Measurements from ENCODE around the gene ARHGAP21.
A peak's percentile ranks its signal among the peaks of the same experiment; 100 is the strongest.

The ARHGAP21 gene

GRCh38 chr10:24751716-24752115 is 28.0 kb upstream of the ARHGAP21 start:
- no peak overlapping the region for H3K9ac ChIP-seq (ENCODE audit: insufficient read length)
- no peak for DNase-seq (ENCODE audit: low read depth, low spot score)
- TF ChIP-seq FOXP2 (optimal IDR thresholded peaks at IDR 0.05; ENCODE audit: control extremely low read depth, extremely low read length, insufficient read depth) (no peak), POLR2AphosphoS5 (IDR thresholded peaks at IDR 0.05; ENCODE audit: borderline replicate concordance, low read depth, low read length) (no peak)
- H3K9me3 ChIP-seq (ENCODE audit: low read depth, low read length), result no peaks in the 10 kb centered on the region
- no peaks in the 10 kb centered on the region for H3K36me3 ChIP-seq (ENCODE audit: insufficient read depth, low read length)
- no peak overlapping the region for H3K4me3 ChIP-seq
- no peak overlapping the region for H3K27ac ChIP-seq

- no peak overlapping the region for H3K9ac ChIP-seq (ENCODE audit: insufficient read length)
- H3K9me3 ChIP-seq (ENCODE audit: low read depth, low read length), result no peaks in the 10 kb centered on the region
- H3K36me3 ChIP-seq (ENCODE audit: insufficient read depth, low read length), result no peaks in the 10 kb centered on the region
- H3K27ac ChIP-seq, result no peak overlapping the region
- no peak for DNase-seq (ENCODE audit: low read depth, low spot score)
- no peak overlapping the region for H3K4me3 ChIP-seq
- TF ChIP-seq EZH2 (IDR thresholded peaks at IDR 0.05), result no peak
- no peak for TF ChIP-seq FOXP2 (optimal IDR thresholded peaks at IDR 0.05; ENCODE audit: control extremely low read depth, extremely low read length, insufficient read depth)
- TF ChIP-seq POLR2AphosphoS5 (IDR thresholded peaks at IDR 0.05; ENCODE audit: borderline replicate concordance, low read depth, low read length), result no peak
Observed at GRCh38 chr10:24750695-24751094, 27.0 kb upstream of the ARHGAP21 start.

GRCh38 chr10:24748214-24748613 is 24.5 kb upstream of the ARHGAP21 start:
- H3K36me3 ChIP-seq (ENCODE audit: insufficient read depth, low read length), result no peaks in the 10 kb centered on the region
- H3K9ac ChIP-seq (ENCODE audit: insufficient read length), result no peak overlapping the region
- TF ChIP-seq POLR2AphosphoS5 (IDR thresholded peaks at IDR 0.05; ENCODE audit: borderline replicate concordance, low read depth, low read length), result no peak
- TF ChIP-seq EZH2 (IDR thresholded peaks at IDR 0.05), result no peak
- TF ChIP-seq FOXP2 (optimal IDR thresholded peaks at IDR 0.05; ENCODE audit: control extremely low read depth, extremely low read length, insufficient read depth), result no peak
- H3K27ac ChIP-seq, result no peak overlapping the region
- no peaks in the 10 kb centered on the region for H3K9me3 ChIP-seq (ENCODE audit: low read depth, low read length)
- H3K4me3 ChIP-seq, result no peak overlapping the region
- no peak for DNase-seq (ENCODE audit: low read depth, low spot score)

DNA sequence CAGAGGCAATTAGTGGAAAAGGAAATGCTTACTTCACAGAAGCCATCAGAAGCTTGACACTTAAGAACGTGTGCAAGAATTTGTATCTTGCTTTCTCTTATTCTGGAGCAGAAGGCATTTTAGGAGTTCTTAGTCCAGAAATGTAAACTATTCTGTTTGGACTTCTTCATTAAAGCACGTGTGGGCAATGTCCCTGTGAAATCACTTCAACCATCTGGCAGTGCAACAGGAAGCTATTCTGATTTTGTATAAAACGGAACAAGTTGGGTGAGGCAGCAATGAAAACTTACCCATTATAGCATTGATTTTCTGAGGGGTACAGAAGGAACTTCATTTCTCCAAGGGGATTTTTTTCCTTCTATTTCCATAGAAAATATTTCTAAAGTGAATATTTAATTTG is 21.3 kb upstream of the ARHGAP21 start:
- Histone ChIP-seq H3K9ac (ENCODE audit: insufficient read length) (no peak overlapping the region), H3K36me3 (ENCODE audit: insufficient read depth, low read length) (no peaks in the 10 kb centered on the region), H3K27ac (no peak overlapping the region), H3K9me3 (ENCODE audit: low read depth, low read length) (no peaks in the 10 kb centered on the region), H3K4me3 (no peak overlapping the region)
- no peak for DNase-seq (ENCODE audit: low read depth, low spot score)
- TF ChIP-seq FOXP2 (optimal IDR thresholded peaks at IDR 0.05; ENCODE audit: control extremely low read depth, extremely low read length, insufficient read depth) (no peak), POLR2AphosphoS5 (IDR thresholded peaks at IDR 0.05; ENCODE audit: borderline replicate concordance, low read depth, low read length) (no peak), EZH2 (IDR thresholded peaks at IDR 0.05) (no peak)

GRCh38 chr10:24740714-24741113 is 17.0 kb upstream of the ARHGAP21 start:
- no peak for DNase-seq (ENCODE audit: low read depth, low spot score)
- Histone ChIP-seq H3K36me3 (ENCODE audit: insufficient read depth, low read length) (no peaks in the 10 kb centered on the region), H3K27ac (no peak overlapping the region), H3K9me3 (ENCODE audit: low read depth, low read length) (no peaks in the 10 kb centered on the region), H3K4me3 (no peak overlapping the region), H3K9ac (ENCODE audit: insufficient read length) (no peak overlapping the region)
- TF ChIP-seq FOXP2 (optimal IDR thresholded peaks at IDR 0.05; ENCODE audit: control extremely low read depth, extremely low read length, insufficient read depth), result no peak
- no peak for TF ChIP-seq POLR2AphosphoS5 (IDR thresholded peaks at IDR 0.05; ENCODE audit: borderline replicate concordance, low read depth, low read length)
- TF ChIP-seq EZH2 (IDR thresholded peaks at IDR 0.05), result no peak

- no peaks in the 10 kb centered on the region for H3K9me3 ChIP-seq (ENCODE audit: low read depth, low read length)
- TF ChIP-seq EZH2 (IDR thresholded peaks at IDR 0.05) (no peak), FOXP2 (optimal IDR thresholded peaks at IDR 0.05; ENCODE audit: control extremely low read depth, extremely low read length, insufficient read depth) (no peak), POLR2AphosphoS5 (IDR thresholded peaks at IDR 0.05; ENCODE audit: borderline replicate concordance, low read depth, low read length) (no peak)
- DNase-seq (ENCODE audit: low read depth, low spot score), result no peak
Observed at GRCh38 chr10:24737001-24737400, 13.3 kb upstream of the ARHGAP21 start.

GRCh38 chr10:24731942-24732341 is 8.3 kb upstream of the ARHGAP21 start:
- no peak for DNase-seq (ENCODE audit: low read depth, low spot score)
- Histone ChIP-seq H3K9ac (ENCODE audit: insufficient read length) (no peak overlapping the region), H3K27ac (no peak overlapping the region), H3K9me3 (ENCODE audit: low read depth, low read length) (no peaks in the 10 kb centered on the region), H3K36me3 (ENCODE audit: insufficient read depth, low read length) (no peaks in the 10 kb centered on the region), H3K4me3 (no peak overlapping the region)
- TF ChIP-seq POLR2AphosphoS5 (IDR thresholded peaks at IDR 0.05; ENCODE audit: borderline replicate concordance, low read depth, low read length), result no peak
- TF ChIP-seq EZH2 (IDR thresholded peaks at IDR 0.05), result no peak
- no peak for TF ChIP-seq FOXP2 (optimal IDR thresholded peaks at IDR 0.05; ENCODE audit: control extremely low read depth, extremely low read length, insufficient read depth)

More at GRCh38 chr10:24737001-24737400, 13.3 kb upstream of the ARHGAP21 start:
- H3K27ac ChIP-seq, result 0 out of 2 replicates have a peak overlapping the region, but pooled peaks have one; percentile 9
- no peak overlapping the region for H3K9ac ChIP-seq (ENCODE audit: insufficient read length)
- H3K36me3 ChIP-seq (ENCODE audit: insufficient read depth, low read length), result no peaks in the 10 kb centered on the region
- no peak overlapping the region for H3K4me3 ChIP-seq

- Histone ChIP-seq H3K36me3 (ENCODE audit: insufficient read depth, low read length) (no peaks in the 10 kb centered on the region), H3K9me3 (ENCODE audit: low read depth, low read length) (no peaks in the 10 kb centered on the region), H3K4me3 (no peak overlapping the region), H3K27ac (no peak overlapping the region), H3K9ac (ENCODE audit: insufficient read length) (no peak overlapping the region)
- TF ChIP-seq EZH2 (IDR thresholded peaks at IDR 0.05) (no peak), FOXP2 (optimal IDR thresholded peaks at IDR 0.05; ENCODE audit: control extremely low read depth, extremely low read length, insufficient read depth) (no peak), POLR2AphosphoS5 (IDR thresholded peaks at IDR 0.05; ENCODE audit: borderline replicate concordance, low read depth, low read length) (no peak)
- no peak for DNase-seq (ENCODE audit: low read depth, low spot score)
Observed at GRCh38 chr10:24730811-24731210, 7.1 kb upstream of the ARHGAP21 start.

- no peaks in the 10 kb centered on the region for H3K9me3 ChIP-seq (ENCODE audit: low read depth, low read length)
- no peak for TF ChIP-seq POLR2AphosphoS5 (IDR thresholded peaks at IDR 0.05; ENCODE audit: borderline replicate concordance, low read depth, low read length)
- TF ChIP-seq EZH2 (IDR thresholded peaks at IDR 0.05), result no peak
- no peak overlapping the region for H3K27ac ChIP-seq
- H3K36me3 ChIP-seq (ENCODE audit: insufficient read depth, low read length), result no peaks in the 10 kb centered on the region
- no peak overlapping the region for H3K9ac ChIP-seq (ENCODE audit: insufficient read length)
- no peak for DNase-seq (ENCODE audit: low read depth, low spot score)
- no peak overlapping the region for H3K4me3 ChIP-seq
Observed at GRCh38 chr10:24727786-24728185, 4.1 kb upstream of the ARHGAP21 start.

Data from SK-N-MC (cell line).